ENCODE measurements around the gene AKR1A1. TPM values are rescaled to one million over a fixed set of nuclear protein-coding genes. Genes with fewer than 3 reads are reported as not detected.

AKR1A1 gene
- 111 and 119 TPM in 2 replicates for total RNA-seq (2022)
- Bru-seq, nascent RNA = percentile 73 among the genes with signal in this experiment
- percentile 72 among the genes with signal in this experiment for BruChase-seq, experiment 1, labeled RNA remaining after a 6-hour chase
- BruChase-seq, experiment 2, labeled RNA remaining after a 2-hour chase = percentile 65 among the genes with signal in this experiment
- long read RNA-seq, transcript AKR1A1-201 (9 exons, 1,166 nt) = major isoform, 48 of 108 reads
- long read RNA-seq, transcript AKR1A1-214 (10 exons, 1,360 nt) = minor isoform, 5 of 108 reads
- long read RNA-seq, transcript AKR1A1-202 (10 exons, 1,818 nt) = minor isoform, 12 of 108 reads
- long read RNA-seq, partial matches to known transcripts = 16 of 108 reads
- long read RNA-seq, other reads (novel, unspliced or antisense) = 25 of 108 reads

DNA sequence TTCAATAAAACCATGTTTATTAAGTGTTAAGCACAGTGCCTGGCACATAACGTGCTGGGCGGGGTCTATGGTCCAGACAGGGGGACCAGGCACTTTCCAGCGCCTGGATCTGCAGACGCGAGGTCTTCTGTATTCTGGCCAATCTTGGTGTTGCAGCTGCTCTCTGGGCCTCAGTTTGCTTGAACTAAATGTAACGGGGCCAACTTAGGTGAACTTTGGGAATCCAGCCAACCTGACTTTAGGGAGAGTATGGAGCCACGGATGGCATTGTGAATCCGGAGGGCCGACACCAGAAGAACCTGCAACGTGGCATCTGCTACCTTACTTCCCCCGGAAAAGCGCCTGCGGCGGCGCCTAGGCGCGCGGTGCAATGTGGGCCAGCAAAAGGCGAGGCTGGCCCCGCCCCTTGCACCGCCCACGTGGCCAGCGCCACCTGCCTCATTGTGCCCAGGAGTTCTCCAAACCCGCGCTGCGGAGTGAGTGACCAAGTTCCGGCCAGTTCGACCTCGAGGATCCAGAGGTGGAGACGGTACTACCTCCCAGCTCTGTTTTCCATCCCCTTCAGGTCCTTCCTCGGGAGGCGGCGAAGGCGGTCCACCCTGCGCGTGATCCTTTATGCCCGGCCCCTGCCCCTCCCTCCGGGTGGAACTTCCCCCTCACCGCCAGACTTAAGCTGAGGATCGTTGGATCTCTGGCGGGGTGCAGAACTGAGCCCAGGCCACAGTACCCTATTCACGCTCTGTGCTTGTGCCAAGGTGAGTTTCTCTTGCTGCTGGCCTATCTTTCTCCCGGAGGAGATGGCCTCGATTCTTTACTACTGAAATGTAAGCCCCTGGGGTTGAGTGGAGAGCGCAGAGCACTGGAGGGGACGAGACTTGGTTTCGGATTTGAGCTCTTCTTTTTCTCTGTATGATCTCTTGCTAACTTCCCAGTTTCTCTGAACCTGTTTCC, at the start of gene AKR1A1:
Gene AKR1A1 (plus strand): TSS at position 426 of the 951 bp plus-strand sequence. CDS start 10,969 bp downstream, outside the sequence.
- CTCF ChIA-PET = interaction anchor here (0.6 to 2.2 kb wide), 7 partner anchors 18 to 844 kb away, joined by 3 to 10 read pairs (median 3); partner anchors contain the start of genes PRDX1 and TESK2
- Mint-ChIP-seq H3K4me3 (ENCODE audit: low read depth, unreplicated experiment) (peak within 1 kb of the TSS; percentile 77), H3K27ac (ENCODE audit: unreplicated experiment) (peak within 1 kb of the TSS; percentile 87)

GRCh38 chr1:45501505-45501859, 49.1 kb upstream of the AKR1A1 start:
- CTCF ChIA-PET = interaction anchor here (1.2 to 1.8 kb wide), 2 partner anchors 11 to 67 kb away, joined by 7 to 9 read pairs; no protein-coding TSS in a partner anchor
- no TSS peak for BruUV-seq (replicated peaks)
- no peak for TF ChIP-seq CTCF (IDR thresholded peaks at IDR 0.05; ENCODE audit: unreplicated experiment)

More for the DNA sequence above, at the start of gene AKR1A1:
- no peak for TF ChIP-seq CTCF (IDR thresholded peaks at IDR 0.05; ENCODE audit: unreplicated experiment)
- H3K27me3 Mint-ChIP-seq (ENCODE audit: unreplicated experiment) = no peaks in the 10 kb centered on the region
- H3K36me3 Mint-ChIP-seq (ENCODE audit: insufficient read depth, unreplicated experiment) = peaks cover 34% of the 10 kb centered on the region
- H3K9me3 Mint-ChIP-seq (ENCODE audit: low read depth, unreplicated experiment) = no peaks in the 10 kb centered on the region
- peak; percentile 93 for DNase-seq
- intact Hi-C loops (cut with micrococcal nuclease; ENCODE audit: unreplicated experiment) = loop anchor here (2.0 kb wide), 1 partner anchor 28 kb away; no protein-coding TSS in a partner anchor
- TSS peak; percentile 99 for BruUV-seq (replicated peaks)
- H3K4me1 Mint-ChIP-seq (ENCODE audit: low read depth, unreplicated experiment) = peaks cover 18% of the 10 kb centered on the region

DNA sequence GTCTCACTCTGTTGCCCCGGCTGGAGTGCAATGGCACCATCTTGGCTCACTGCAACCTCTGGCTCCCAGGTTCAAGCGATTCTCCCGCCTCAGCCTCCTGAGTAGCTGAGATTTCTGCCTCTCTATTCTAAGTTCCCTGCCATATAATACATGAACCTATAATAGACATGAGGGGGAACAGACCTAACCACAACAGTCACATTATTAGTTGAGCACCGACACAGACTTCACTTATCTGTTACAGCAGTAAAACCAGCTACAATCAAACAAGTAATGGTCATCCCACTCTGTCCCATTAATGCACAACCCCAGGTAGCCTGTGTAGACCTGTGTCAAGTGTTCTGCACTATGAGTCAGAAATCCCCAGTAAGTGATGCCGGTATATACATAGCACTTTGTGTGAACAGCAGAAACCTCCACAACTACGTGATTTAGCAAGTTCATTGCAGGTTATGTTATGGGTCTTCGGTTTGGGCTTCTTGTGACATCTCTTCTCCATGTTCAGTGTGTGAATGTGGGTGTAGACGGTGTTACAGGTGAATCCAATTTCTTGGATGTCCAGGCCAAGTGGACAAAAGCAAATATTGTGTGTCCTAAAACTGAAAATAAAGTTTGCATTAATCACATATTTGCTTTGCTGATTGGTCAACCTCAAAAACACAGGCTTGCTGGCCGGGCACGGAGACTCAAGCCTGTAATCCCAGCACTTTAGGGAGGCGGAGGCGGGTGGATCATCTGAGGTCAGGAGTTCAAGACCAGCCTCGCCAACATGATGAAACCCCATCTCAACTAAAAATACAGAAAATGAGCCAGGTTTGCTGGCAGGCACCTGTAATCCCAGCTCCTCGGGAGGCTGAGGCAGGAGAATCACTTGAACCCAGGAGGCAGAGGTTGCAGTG, 46.9 kb upstream of the AKR1A1 start:
- Mint-ChIP-seq H3K4me3 (ENCODE audit: low read depth, unreplicated experiment) (no peak overlapping the region), H3K36me3 (ENCODE audit: insufficient read depth, unreplicated experiment) (peaks cover 48% of the 10 kb centered on the region), H3K27me3 (ENCODE audit: unreplicated experiment) (no peaks in the 10 kb centered on the region), H3K27ac (ENCODE audit: unreplicated experiment) (no peak overlapping the region), H3K9me3 (ENCODE audit: low read depth, unreplicated experiment) (no peaks in the 10 kb centered on the region), H3K4me1 (ENCODE audit: low read depth, unreplicated experiment) (peaks cover 27% of the 10 kb centered on the region)
- intact Hi-C loops (cut with micrococcal nuclease; ENCODE audit: unreplicated experiment) = no loop called here
- DNase-seq = no peak
- CTCF ChIA-PET = no interaction called here
- no TSS peak for BruUV-seq (replicated peaks)
- no peak for TF ChIP-seq CTCF (IDR thresholded peaks at IDR 0.05; ENCODE audit: unreplicated experiment)

More at GRCh38 chr1:45501505-45501859, 49.1 kb upstream of the AKR1A1 start:
- H3K4me1 Mint-ChIP-seq (ENCODE audit: low read depth, unreplicated experiment) = peaks cover 30% of the 10 kb centered on the region
- peaks cover 29% of the 10 kb centered on the region for H3K36me3 Mint-ChIP-seq (ENCODE audit: insufficient read depth, unreplicated experiment)
- H3K4me3 Mint-ChIP-seq (ENCODE audit: low read depth, unreplicated experiment) = peak overlapping the region; percentile 89
- no peak overlapping the region for H3K27ac Mint-ChIP-seq (ENCODE audit: unreplicated experiment)
- DNase-seq = no peak
- H3K9me3 Mint-ChIP-seq (ENCODE audit: low read depth, unreplicated experiment) = no peaks in the 10 kb centered on the region
- intact Hi-C loops (cut with micrococcal nuclease; ENCODE audit: unreplicated experiment) = no loop called here
- no peaks in the 10 kb centered on the region for H3K27me3 Mint-ChIP-seq (ENCODE audit: unreplicated experiment)

Measured in Calu3 (cell line).